Measurements from ENCODE around the gene WEE1.

GRCh38 chr11:9565822-9566560 lies 7.5 kb upstream of the WEE1 start:
- TF ChIP-seq CTCF (IDR thresholded peaks at IDR 0.05) (peak in 1 of 6 experiments; percentile 2), POLR2A (IDR thresholded peaks at IDR 0.05) (peak in 1 of 2 donors; percentile 24)

All from Peyer's patch (tissue), 4 donors.